Subcutaneous adipose tissue (tissue), 4 donors: ENCODE results near the gene HRCT1. TPM values are rescaled to one million over a fixed set of nuclear protein-coding genes. Genes with fewer than 3 reads are reported as not detected.

Experiments
- total RNA-seq, 4 donors: library from RNA; depleted of rRNA; stranded (reverse); fragments of >200 nt; gene quantifications; one replicate each; pipeline ENCODE4 v1.1.0, GENCODE V29; 2016
- TF ChIP-seq, protein P1 (sequence below): fragments of 450-650 bp; IDR thresholded peaks from one replicate; pipeline ENCODE4 v1.5.1; 2016; ENCODE audit warnings: low read depth, mild to moderate bottlenecking, control low read depth, antibody characterized with exemption, moderate library complexity

Gene HRCT1
- total RNA-seq, 4 donors from 2014 or later = 9.5 to 24.4 (median 16.6) TPM

GRCh38 chr9:35935261-35935660, 29.3 kb downstream of the HRCT1 start:
- TF ChIP-seq, protein P1, sequence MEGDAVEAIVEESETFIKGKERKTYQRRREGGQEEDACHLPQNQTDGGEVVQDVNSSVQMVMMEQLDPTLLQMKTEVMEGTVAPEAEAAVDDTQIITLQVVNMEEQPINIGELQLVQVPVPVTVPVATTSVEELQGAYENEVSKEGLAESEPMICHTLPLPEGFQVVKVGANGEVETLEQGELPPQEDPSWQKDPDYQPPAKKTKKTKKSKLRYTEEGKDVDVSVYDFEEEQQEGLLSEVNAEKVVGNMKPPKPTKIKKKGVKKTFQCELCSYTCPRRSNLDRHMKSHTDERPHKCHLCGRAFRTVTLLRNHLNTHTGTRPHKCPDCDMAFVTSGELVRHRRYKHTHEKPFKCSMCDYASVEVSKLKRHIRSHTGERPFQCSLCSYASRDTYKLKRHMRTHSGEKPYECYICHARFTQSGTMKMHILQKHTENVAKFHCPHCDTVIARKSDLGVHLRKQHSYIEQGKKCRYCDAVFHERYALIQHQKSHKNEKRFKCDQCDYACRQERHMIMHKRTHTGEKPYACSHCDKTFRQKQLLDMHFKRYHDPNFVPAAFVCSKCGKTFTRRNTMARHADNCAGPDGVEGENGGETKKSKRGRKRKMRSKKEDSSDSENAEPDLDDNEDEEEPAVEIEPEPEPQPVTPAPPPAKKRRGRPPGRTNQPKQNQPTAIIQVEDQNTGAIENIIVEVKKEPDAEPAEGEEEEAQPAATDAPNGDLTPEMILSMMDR = no peak

DNA sequence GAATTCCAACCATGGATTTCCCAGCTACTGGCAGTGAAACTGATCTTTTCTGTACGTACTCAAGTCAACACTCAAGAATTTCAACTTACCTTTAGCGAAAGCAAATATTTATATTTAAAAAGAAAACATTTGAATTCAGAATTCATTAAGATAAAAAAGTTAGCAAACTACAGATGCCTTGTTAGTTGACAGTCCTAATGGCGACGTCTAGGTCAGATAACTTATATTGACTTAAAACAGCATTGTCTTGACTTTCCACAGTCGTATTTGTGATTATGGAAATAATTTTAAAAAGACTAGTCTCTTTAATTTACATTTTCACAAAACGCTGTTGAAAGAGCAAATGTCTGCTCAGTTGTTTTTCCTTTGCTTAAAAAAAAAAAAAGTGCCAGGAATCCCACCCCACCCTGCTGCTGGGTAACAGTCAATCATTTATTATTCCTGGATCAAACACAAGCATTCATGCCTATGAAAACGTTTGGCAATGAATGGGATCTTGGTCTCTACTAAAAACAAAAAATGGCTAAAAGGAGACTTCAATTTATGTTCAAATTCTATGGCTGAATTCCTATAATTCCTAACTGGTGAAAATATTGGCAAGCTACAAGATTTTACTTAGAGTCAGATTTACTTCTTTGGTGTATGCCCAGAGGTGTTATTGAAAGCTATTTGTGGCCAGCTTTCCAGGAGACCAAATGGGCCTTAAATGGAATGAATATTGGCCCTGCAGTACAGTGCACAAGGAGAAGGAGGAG, 29.9 kb downstream of the HRCT1 start:
- TF ChIP-seq, protein P1 = no peak

GRCh38 chr9:35937227-35937626, 31.2 kb downstream of the HRCT1 start:
- TF ChIP-seq, protein P1 = no peak

DNA sequence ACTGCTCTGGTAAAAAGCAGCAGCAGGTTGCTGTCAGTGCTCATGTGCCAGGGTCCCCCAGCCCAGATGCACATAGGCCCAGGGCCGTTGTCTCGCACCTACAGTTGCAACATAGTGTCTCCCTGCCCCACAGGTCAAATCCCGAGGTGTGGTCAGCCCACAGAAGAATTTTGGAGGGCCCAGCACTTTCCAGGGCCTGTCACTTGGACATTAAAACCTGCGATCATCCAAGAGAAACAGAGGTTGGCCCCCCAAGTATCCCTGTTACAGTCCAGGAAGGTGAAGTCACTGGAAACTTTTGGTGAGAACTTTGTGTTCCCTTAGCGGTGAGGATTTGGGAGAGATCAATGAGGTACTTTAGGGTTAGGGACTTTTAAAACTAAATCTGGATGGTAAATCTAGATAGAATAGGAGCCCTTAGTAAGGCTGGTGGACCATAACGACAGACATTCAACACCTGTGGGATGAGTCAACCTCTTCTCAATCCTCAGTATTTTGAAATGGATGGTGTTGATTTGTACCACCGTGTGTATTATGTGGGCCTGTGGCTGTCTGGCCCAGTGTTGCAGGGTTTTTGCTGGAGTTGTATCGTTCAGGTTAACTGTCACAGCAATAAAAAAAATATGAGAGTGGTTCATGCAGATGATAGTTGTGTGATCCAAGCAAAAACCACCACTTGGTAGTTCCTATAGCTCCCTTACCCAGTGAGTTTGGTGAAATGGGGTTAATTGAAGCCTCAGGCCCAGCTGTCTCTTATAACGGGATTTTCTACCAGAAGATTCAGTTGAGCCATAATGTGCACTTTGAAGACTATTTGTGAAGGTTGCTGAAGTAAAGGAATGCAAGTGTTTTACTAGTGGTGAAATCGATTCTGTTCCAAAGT, 32.7 kb downstream of the HRCT1 start:
- TF ChIP-seq, protein P1 = no peak

DNA sequence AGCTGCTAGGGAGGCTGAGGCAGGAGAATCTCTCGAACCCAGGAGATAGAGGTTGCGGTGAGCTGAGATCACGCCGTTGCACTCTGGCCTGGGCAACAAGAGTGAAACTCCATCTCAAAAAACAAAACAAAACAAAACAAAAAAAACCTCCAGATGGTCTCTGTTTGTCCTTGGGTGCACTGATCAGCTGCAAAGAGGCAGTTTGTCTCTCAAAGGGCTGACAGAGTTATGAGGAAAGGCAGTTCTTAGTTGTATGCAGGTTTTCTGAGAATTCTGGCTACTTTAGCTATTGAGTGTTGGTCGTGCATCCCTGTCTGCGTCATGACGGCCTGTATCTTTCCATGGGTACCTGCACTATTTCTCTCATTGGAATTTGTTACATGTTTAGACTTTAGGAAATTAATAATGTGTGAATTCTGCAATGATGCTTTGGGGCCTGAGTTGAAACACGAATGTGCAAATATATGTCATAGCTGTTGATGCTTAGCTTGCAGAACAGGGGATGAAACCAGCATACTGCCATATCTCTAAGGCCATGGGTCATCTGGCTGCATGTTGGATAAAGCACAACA, 33.8 kb downstream of the HRCT1 start:
- TF ChIP-seq, protein P1 = no peak

- TF ChIP-seq, protein P1 = no peak
Measured at GRCh38 chr9:35940458-35941407, 34.7 kb downstream of the HRCT1 start.
